GM12801 (cell line): Measurements from ENCODE around the gene CATSPERE.

Source experiments
- CTCF ChIP-seq: IDR thresholded peaks from one replicate; pipeline ENCODE4 v1.5.1; 2011; ENCODE audit warnings: control low read depth; ENCODE audit not compliant: insufficient read length; ENCODE audit errors: extremely low read depth

CATSPERE gene

GRCh38 chr1:244642526-244642925 lies 181.5 kb downstream of the CATSPERE start:
- no peak for TF ChIP-seq CTCF

GRCh38 chr1:244642988-244643387 lies 181.9 kb downstream of the CATSPERE start:
- no peak for TF ChIP-seq CTCF

- TF ChIP-seq CTCF = no peak
Observed at GRCh38 chr1:244645414-244645813, 184.3 kb downstream of the CATSPERE start.

- no peak for TF ChIP-seq CTCF
Observed at GRCh38 chr1:244645890-244646289, 184.8 kb downstream of the CATSPERE start.

- no peak for TF ChIP-seq CTCF
Observed at GRCh38 chr1:244647819-244648218, 186.7 kb downstream of the CATSPERE start.

GRCh38 chr1:244651956-244652622 lies 191.0 kb downstream of the CATSPERE start:
- no peak for TF ChIP-seq CTCF

- TF ChIP-seq CTCF = no peak
Observed at GRCh38 chr1:244652623-244653438, 191.8 kb downstream of the CATSPERE start, which contains the start of gene DESI2. DESI2 (plus strand) TSS chr1:244653126; CDS start chr1:244653314, 188 bp downstream.
